Testis (tissue), 3 donors: ENCODE data around the gene GNG10. TPM values are rescaled to one million over a fixed set of nuclear protein-coding genes. Genes with fewer than 3 reads are reported as not detected.
A peak's percentile ranks its signal among the peaks of the same experiment; 100 is the strongest.

Source experiments
- DNase-seq: peaks from one replicate; pipeline ENCODE4 v3.0.0-alpha.2; 2019
- H3K27ac ChIP-seq, 2 donors: fragments of 200-600 bp; sonication (generic); one replicate each; pipeline ENCODE4 v1.5.1; 2019
- H3K27me3 ChIP-seq: fragments of 200-600 bp; sonication (generic); one replicate; pipeline ENCODE4 v1.5.1; 2019
- H3K36me3 ChIP-seq: fragments of 200-600 bp; sonication (generic); one replicate; pipeline ENCODE4 v1.5.1; 2017; ENCODE audit warnings: low read depth; ENCODE audit errors: missing control alignments
- H3K4me1 ChIP-seq: fragments of 200-600 bp; sonication (generic); one replicate; pipeline ENCODE4 v1.5.1; 2019
- H3K4me3 ChIP-seq, 2 donors: fragments of 200-600 bp; sonication (generic); one replicate each; pipeline ENCODE4 v1.5.1; 2017 to 2019
- H3K9me3 ChIP-seq: fragments of 200-600 bp; sonication (generic); one replicate; pipeline ENCODE4 v1.5.1; 2017
- POLR2A ChIP-seq: fragments of 450-650 bp; IDR thresholded peaks from one replicate; pipeline ENCODE4 v1.6.1; 2017; ENCODE audit warnings: antibody characterized with exemption, mild to moderate bottlenecking, moderate library complexity
- WGBS, 2 donors: methylation state at CpG; one replicate each; pipeline ENCODE4 v1.1.5; 2018; 5-methylcytosine and 5-hydroxymethylcytosine counted together
- intact Hi-C: fragments of 100-400 bp; cut with DNase I; formaldehyde crosslinking; loops from one replicate; pipeline ENCODE4 v1.15.1; 2023; ENCODE audit warnings: low total_unique reads
- polyA plus RNA-seq: library from polyadenylated mRNA; stranded (reverse); fragments of 350-450 nt; fragmentation: Illumina TruSeq; extraction: RNeasy Lipid Tissue Mini Kit (QIAGEN cat#74804); gene quantifications from one replicate; pipeline ENCODE4 v1.2.3, GENCODE V29; 2014; ENCODE audit warnings: low read depth, low replicate concordance; ENCODE audit not compliant: insufficient read depth
- total RNA-seq, 2 donors: library from RNA; depleted of rRNA; stranded (reverse); fragments of >200 nt; gene quantifications; one replicate each; pipeline ENCODE4 v1.2.3, GENCODE V29; 2016
- TF ChIP-seq, protein P1 (sequence below), 3 experiments: fragments of 450-650 bp in 2 of 3; fragments of 200-600 bp in 1 of 3; sonication (generic) in 1 of 3; IDR thresholded peaks; one replicate each; pipeline ENCODE4 v1.5.1; 2016 to 2019; ENCODE audit warnings: antibody characterized with exemption in 3 of 3, mild to moderate bottlenecking in 2 of 3, moderate library complexity in 1 of 3

Gene GNG10
- total and polyA plus RNA-seq, 3 donors from 2014 or later, result 35.9 to 38.3 (median 37.1) TPM

DNA sequence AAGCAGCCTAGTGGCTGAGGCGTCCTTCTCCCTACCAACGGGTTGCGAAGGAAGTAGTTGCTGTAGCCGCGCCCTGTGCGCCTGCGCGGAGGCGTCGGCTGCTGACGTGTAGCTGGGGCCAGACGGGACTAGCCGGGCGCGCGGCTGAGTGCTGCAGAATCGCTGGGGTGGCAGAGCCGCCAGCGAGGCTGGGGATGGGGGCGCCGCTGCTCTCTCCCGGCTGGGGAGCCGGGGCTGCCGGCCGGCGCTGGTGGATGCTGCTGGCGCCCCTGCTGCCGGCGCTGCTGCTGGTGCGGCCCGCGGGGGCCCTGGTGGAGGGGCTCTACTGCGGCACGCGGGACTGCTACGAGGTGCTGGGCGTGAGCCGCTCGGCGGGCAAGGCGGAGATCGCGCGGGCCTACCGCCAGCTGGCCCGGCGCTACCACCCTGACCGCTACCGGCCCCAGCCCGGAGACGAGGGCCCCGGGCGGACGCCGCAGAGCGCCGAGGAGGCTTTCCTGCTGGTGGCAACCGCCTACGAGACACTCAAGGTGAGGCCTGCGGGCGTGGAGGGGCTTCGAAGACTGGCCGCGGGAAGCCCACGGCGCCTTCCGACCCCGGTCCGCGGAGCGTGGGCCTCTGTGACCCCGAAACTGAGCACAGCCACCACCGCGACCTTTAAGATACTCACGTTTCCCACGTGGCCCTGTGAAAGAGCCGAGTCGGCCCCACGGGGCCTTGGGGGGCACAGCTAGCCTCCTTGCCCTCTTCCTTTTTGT, 30.0 kb upstream of the GNG10 start, which contains the start of gene DNAJC25:
TSS of gene DNAJC25 (plus strand) at position 121 of the 758 bp plus-strand sequence. CDS start at position 195, 74 bp downstream.
- intact Hi-C loops, result no loop called here
- no peaks in the 10 kb centered on the region for H3K9me3 ChIP-seq
- peak; percentile 97 for TF ChIP-seq POLR2A
- TF ChIP-seq, protein P1, sequence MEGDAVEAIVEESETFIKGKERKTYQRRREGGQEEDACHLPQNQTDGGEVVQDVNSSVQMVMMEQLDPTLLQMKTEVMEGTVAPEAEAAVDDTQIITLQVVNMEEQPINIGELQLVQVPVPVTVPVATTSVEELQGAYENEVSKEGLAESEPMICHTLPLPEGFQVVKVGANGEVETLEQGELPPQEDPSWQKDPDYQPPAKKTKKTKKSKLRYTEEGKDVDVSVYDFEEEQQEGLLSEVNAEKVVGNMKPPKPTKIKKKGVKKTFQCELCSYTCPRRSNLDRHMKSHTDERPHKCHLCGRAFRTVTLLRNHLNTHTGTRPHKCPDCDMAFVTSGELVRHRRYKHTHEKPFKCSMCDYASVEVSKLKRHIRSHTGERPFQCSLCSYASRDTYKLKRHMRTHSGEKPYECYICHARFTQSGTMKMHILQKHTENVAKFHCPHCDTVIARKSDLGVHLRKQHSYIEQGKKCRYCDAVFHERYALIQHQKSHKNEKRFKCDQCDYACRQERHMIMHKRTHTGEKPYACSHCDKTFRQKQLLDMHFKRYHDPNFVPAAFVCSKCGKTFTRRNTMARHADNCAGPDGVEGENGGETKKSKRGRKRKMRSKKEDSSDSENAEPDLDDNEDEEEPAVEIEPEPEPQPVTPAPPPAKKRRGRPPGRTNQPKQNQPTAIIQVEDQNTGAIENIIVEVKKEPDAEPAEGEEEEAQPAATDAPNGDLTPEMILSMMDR (IDR thresholded peaks at IDR 0.05), result peak in 1 of 3 experiments; percentile 40
- H3K4me1 ChIP-seq, result peaks cover 22% of the 10 kb centered on the region
- peak within 1 kb of the TSS; percentile 86 to 87 for H3K27ac ChIP-seq
- DNase-seq, result peak; percentile 97
- WGBS, 2 donors, result 0% methylated on average over 6 to 42 of the region's 79 CpGs
- H3K27me3 ChIP-seq, result no peaks in the 10 kb centered on the region
- H3K4me3 ChIP-seq, result peak within 1 kb of the TSS; percentile 89 to 97
- H3K36me3 ChIP-seq, result no peaks in the 10 kb centered on the region

DNA sequence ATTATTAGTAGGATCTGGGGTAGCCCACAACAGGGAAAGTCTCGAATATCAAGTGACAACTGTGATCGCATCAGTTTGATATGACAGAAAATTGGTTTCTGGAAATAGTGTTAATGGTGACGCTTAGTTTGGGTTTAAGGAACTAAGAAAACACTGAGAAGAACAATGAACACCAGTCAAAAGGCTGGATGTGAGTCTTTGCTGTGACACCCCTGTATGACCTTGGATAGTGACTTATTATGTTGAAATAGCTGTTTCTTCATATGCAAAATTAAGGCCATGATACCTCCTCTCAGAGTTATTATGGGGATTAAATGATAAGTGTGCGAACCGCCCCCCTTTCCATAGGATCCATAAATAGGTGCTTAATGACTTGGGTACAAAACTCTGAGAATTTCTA, 29.3 kb upstream of the GNG10 start:
- 25 to 28% methylated on average over 5 of the region's 5 CpGs for WGBS, 2 donors
- Histone ChIP-seq H3K4me3 (peak overlapping the region; percentile 89 to 97), H3K27me3 (no peaks in the 10 kb centered on the region), H3K36me3 (no peaks in the 10 kb centered on the region), H3K27ac (peak overlapping the region; percentile 86 to 87), H3K9me3 (no peaks in the 10 kb centered on the region), H3K4me1 (peaks cover 22% of the 10 kb centered on the region)
- TF ChIP-seq, protein P1 (IDR thresholded peaks at IDR 0.05), result no peak
- no peak for TF ChIP-seq POLR2A
- no peak for DNase-seq
- intact Hi-C loops, result no loop called here

DNA sequence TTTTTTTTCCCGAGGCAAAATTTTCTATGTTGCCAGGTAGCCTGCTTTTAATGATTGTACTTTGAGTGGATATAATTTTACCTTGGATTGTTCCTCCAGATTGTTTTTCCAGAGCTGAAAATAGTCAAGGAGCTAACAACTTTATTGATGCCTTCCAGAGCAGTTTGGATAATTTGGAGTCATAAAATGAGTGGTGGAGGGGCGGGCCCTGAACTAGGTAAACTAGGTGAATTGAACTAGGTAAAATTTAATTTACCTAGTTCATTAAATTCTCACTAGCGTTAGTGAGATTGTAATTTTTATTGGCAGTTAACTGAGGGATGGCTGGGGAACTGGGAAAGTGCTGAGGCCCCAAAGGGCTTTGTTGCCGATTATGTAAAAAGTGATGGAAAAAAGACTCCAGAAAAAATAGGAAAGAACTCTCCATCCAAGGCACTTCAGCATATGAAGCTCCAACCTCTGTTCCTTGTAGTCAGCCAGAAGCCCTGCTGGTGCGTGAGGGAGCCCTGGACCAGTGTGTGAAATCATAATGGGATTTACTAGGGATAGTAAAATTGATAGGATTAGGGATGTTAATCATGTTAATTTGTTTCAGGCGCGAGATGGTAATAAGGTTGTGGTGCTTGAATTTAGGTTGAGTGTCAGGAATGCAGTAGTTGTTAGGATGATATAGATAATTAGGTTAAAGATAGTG, 28.6 kb upstream of the GNG10 start:
- intact Hi-C loops, result no loop called here
- TF ChIP-seq POLR2A, result no peak
- TF ChIP-seq, protein P1 (IDR thresholded peaks at IDR 0.05), result no peak
- H3K27ac ChIP-seq, result no peak overlapping the region
- 54 to 73% methylated on average over 7 of the region's 7 CpGs for WGBS, 2 donors
- peaks cover 28% of the 10 kb centered on the region for H3K4me1 ChIP-seq
- H3K36me3 ChIP-seq, result no peaks in the 10 kb centered on the region
- H3K27me3 ChIP-seq, result no peaks in the 10 kb centered on the region
- H3K9me3 ChIP-seq, result no peaks in the 10 kb centered on the region
- peak overlapping the region in 1 of 2 donors; percentile 97 for H3K4me3 ChIP-seq
- DNase-seq, result no peak

DNA sequence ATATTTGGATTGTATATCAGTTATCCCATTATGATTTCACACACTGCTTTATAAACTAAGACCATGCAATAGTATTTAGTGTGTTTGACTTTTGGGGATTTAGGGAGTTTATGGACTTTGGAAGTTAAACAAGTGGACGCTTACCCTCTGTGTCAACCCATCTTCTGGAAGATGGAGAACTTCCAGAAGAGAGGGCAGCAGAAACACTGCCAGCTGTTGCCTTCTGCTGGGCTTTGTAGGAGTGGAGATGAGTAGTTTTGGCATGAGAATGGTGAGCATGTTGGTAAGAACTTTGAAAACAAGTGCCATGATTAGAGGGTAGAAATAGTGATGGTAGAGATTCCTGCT, 28.0 kb upstream of the GNG10 start:
- H3K4me3 ChIP-seq, result no peak overlapping the region
- no peak for TF ChIP-seq POLR2A
- TF ChIP-seq, protein P1 (IDR thresholded peaks at IDR 0.05), result no peak
- H3K36me3 ChIP-seq, result no peaks in the 10 kb centered on the region
- peaks cover 31% of the 10 kb centered on the region for H3K4me1 ChIP-seq
- H3K27me3 ChIP-seq, result no peaks in the 10 kb centered on the region
- no peaks in the 10 kb centered on the region for H3K9me3 ChIP-seq
- no peak overlapping the region for H3K27ac ChIP-seq
- DNase-seq, result no peak
- WGBS, 2 donors, result 81 to 95% methylated on average over 1 of the region's 1 CpG
- intact Hi-C loops, result no loop called here
